Vagina (tissue), 2 donors: ENCODE data around the gene CD320. TPM values are rescaled to one million over a fixed set of nuclear protein-coding genes. Genes with fewer than 3 reads are reported as not detected.
"Not testable (repeated sequence)": the region's sequence is repeated elsewhere in the genome, so short reads cannot be mapped to it uniquely, and the experiment has no call there.

Source experiments
- DNase-seq, 2 donors: peaks; one replicate each; pipeline ENCODE4 v3.0.0-alpha.2; 2017; ENCODE audit errors: extremely low spot score in 2 of 2
- H3K27ac ChIP-seq: fragments of 200-600 bp; sonication (generic); one replicate; pipeline ENCODE4 v1.5.1; 2019
- H3K27me3 ChIP-seq: fragments of 200-600 bp; sonication (generic); one replicate; pipeline ENCODE4 v1.5.1; 2019
- H3K36me3 ChIP-seq, 2 donors: fragments of 200-600 bp; sonication (generic); one replicate each; pipeline ENCODE4 v1.5.1; 2017 to 2019
- H3K4me1 ChIP-seq: fragments of 200-600 bp; sonication (generic); one replicate; pipeline ENCODE4 v1.5.1; 2019
- H3K4me3 ChIP-seq, 2 donors: fragments of 200-600 bp; sonication (generic); 1 replicate in 1 of 2; 2 replicates in 1 of 2; pipeline ENCODE4 v1.5.1; 2016 to 2019
- H3K9me3 ChIP-seq: fragments of 200-600 bp; sonication (generic); one replicate; pipeline ENCODE4 v1.5.1; 2019
- POLR2A ChIP-seq, 2 donors: fragments of 450-650 bp; IDR thresholded peaks; one replicate each; pipeline ENCODE4 v1.6.1; 2017; ENCODE audit warnings: antibody characterized with exemption in 2 of 2, mild to moderate bottlenecking in 2 of 2, moderate library complexity in 2 of 2
- POLR2AphosphoS5 ChIP-seq, 2 donors: sonication (generic); formaldehyde crosslinking; IDR thresholded peaks; one replicate each; pipeline ENCODE4 v1.9.0; 2017; ENCODE audit warnings: antibody characterized with exemption in 2 of 2, mild to moderate bottlenecking in 2 of 2, low read depth in 1 of 2; ENCODE audit not compliant: insufficient read depth in 1 of 2
- intact Hi-C: fragments of 100-400 bp; cut with DNase I; formaldehyde crosslinking; loops from one replicate; pipeline ENCODE4 v1.15.1; 2023
- total RNA-seq: library from RNA; depleted of rRNA; stranded (reverse); fragments of >200 nt; gene quantifications from one replicate; pipeline ENCODE4 v1.2.3, GENCODE V29; 2016
- TF ChIP-seq, protein P1 (sequence below), 3 experiments: fragments of 450-650 bp in 2 of 3; fragments of 200-600 bp in 1 of 3; sonication (generic) in 1 of 3; IDR thresholded peaks; one replicate each; pipeline ENCODE4 v1.5.1; 2017 to 2019; ENCODE audit warnings: antibody characterized with exemption in 3 of 3, mild to moderate bottlenecking in 2 of 3, moderate library complexity in 2 of 3

Gene CD320
- total RNA-seq = 27.3 TPM

DNA sequence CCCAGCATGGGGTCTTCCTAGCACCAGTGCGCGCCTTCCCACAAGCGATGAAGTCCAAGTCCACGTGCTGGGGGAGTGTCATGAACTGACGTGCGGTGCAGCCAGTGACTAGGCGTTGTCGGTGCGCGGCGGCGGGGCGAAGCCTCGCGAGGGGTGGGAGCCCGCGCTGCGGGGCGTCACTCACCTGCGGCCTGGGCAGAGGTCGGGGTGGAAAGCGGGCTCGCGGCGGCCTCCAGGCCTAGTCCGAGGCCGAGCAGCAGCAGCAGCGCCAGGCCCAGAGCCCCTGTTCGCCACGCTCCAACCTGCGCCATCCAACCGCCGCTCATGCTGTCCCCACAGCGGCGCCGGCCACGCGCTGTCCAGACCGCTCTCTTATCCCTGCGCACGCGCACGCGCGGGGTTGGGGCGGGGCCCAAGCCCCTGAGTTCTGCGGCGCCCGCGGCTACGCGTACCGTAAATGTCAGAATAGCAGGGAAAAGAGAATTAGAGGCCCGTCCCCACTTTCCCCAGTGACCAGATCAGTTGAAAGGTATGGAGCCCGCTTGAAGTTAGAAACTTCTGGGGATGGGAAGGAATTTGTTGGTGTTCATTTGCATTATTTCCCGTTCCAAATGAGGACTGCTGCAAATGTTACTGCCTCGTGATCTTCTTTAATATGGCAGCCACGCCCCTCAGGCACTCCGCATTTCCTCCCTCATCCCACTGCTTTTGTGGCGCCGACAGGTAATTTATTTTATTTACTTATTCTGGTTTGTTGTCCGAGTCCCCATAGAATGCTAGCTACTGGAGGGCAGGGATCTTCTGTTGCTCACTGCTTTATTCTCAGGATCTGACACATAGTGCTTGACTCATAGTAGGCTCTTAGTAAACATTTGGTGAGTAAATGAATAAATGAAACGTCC, at the start of gene CD320:
Gene CD320 (minus strand): TSS at position 394 of the 902 bp plus-strand sequence. CDS start 68 bp downstream, at position 326.
- TF ChIP-seq POLR2AphosphoS5 (IDR thresholded peaks at IDR 0.05; ENCODE audit: insufficient read depth in 1 of 2, low read depth in 1 of 2) (peak; percentile 50 to 73), POLR2A (IDR thresholded peaks at IDR 0.05) (peak in 1 of 2 donors; percentile 14)
- TF ChIP-seq, protein P1, sequence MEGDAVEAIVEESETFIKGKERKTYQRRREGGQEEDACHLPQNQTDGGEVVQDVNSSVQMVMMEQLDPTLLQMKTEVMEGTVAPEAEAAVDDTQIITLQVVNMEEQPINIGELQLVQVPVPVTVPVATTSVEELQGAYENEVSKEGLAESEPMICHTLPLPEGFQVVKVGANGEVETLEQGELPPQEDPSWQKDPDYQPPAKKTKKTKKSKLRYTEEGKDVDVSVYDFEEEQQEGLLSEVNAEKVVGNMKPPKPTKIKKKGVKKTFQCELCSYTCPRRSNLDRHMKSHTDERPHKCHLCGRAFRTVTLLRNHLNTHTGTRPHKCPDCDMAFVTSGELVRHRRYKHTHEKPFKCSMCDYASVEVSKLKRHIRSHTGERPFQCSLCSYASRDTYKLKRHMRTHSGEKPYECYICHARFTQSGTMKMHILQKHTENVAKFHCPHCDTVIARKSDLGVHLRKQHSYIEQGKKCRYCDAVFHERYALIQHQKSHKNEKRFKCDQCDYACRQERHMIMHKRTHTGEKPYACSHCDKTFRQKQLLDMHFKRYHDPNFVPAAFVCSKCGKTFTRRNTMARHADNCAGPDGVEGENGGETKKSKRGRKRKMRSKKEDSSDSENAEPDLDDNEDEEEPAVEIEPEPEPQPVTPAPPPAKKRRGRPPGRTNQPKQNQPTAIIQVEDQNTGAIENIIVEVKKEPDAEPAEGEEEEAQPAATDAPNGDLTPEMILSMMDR (IDR thresholded peaks at IDR 0.05) = no peak
- Histone ChIP-seq H3K27ac (peak within 1 kb of the TSS; percentile 66), H3K4me1 (peaks cover 41% of the 10 kb centered on the region), H3K9me3 (no peaks in the 10 kb centered on the region), H3K27me3 (no peaks in the 10 kb centered on the region), H3K36me3 (peaks cover 0 to 28% of the 10 kb centered on the region in 2 donors), H3K4me3 (peak within 1 kb of the TSS; percentile 44 to 68)
- intact Hi-C loops = no loop called here
- DNase-seq = no peak

DNA sequence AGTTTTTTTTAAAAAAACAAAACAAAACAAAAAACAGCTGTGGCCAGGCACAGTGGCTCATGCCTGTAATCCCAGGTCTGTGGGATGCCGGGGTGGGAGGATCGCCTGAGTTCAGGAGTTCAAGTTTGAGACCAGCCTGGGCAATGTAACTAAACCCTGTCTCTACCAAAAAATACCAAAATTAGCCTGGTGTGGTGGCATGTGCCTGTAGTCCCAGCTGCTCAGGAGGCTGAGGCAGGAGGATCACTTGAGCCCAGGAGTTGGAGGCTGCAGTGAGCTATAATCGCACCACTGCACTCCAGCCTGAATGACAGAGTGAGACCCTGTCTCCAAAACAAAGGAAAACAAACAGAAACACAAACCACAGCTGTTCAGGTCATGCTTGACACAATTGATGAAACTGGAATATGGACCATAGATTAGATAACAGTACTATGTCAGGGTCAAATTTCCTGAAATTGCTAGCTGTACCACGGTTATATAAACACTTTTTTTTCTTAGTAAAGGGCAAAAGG, 48.9 kb upstream of the CD320 start:
- DNase-seq = no peak
- peaks cover 19% of the 10 kb centered on the region for H3K4me1 ChIP-seq
- intact Hi-C loops = loop anchor here (5.0 to 10.0 kb wide), 2 partner anchors 35 to 148 kb away; partner anchors contain the start of genes PRAM1 and RAB11B
- no peaks in the 10 kb centered on the region for H3K9me3 ChIP-seq
- no peak overlapping the region for H3K27ac ChIP-seq
- TF ChIP-seq POLR2AphosphoS5 (IDR thresholded peaks at IDR 0.05; ENCODE audit: insufficient read depth in 1 of 2, low read depth in 1 of 2) (no peak), POLR2A (IDR thresholded peaks at IDR 0.05) (no peak)
- TF ChIP-seq, protein P1 (IDR thresholded peaks at IDR 0.05) = no peak
- no peak overlapping the region for H3K4me3 ChIP-seq
- H3K27me3 ChIP-seq = no peaks in the 10 kb centered on the region
- no peaks in the 10 kb centered on the region for H3K36me3 ChIP-seq

GRCh38 chr19:8355631-8356402, 47.7 kb upstream of the CD320 start:
- Histone ChIP-seq H3K9me3 (no peaks in the 10 kb centered on the region), H3K27ac (peak overlapping the region; percentile 3), H3K36me3 (no peaks in the 10 kb centered on the region), H3K27me3 (no peaks in the 10 kb centered on the region), H3K4me3 (no peak overlapping the region), H3K4me1 (peaks cover 9% of the 10 kb centered on the region)
- no peak for DNase-seq
- TF ChIP-seq POLR2A (IDR thresholded peaks at IDR 0.05) (no peak), POLR2AphosphoS5 (IDR thresholded peaks at IDR 0.05; ENCODE audit: insufficient read depth in 1 of 2, low read depth in 1 of 2) (peak in 1 of 2 donors; percentile 51)
- TF ChIP-seq, protein P1 (IDR thresholded peaks at IDR 0.05) = no peak
- intact Hi-C loops = loop anchor here (5.0 to 10.0 kb wide), 2 partner anchors 36 to 149 kb away; partner anchors contain the start of genes PRAM1 and RAB11B

- H3K36me3 ChIP-seq, H3K4me3 ChIP-seq, H3K27me3 ChIP-seq, DNase-seq, H3K27ac ChIP-seq, H3K9me3 ChIP-seq, H3K4me1 ChIP-seq: not testable (repeated sequence)
- intact Hi-C loops = loop anchor here (10.0 kb wide), 1 partner anchor 152 kb away; the partner anchor contains the start of gene PRAM1
Observed at GRCh38 chr19:8352845-8353244, 44.7 kb upstream of the CD320 start.

DNA sequence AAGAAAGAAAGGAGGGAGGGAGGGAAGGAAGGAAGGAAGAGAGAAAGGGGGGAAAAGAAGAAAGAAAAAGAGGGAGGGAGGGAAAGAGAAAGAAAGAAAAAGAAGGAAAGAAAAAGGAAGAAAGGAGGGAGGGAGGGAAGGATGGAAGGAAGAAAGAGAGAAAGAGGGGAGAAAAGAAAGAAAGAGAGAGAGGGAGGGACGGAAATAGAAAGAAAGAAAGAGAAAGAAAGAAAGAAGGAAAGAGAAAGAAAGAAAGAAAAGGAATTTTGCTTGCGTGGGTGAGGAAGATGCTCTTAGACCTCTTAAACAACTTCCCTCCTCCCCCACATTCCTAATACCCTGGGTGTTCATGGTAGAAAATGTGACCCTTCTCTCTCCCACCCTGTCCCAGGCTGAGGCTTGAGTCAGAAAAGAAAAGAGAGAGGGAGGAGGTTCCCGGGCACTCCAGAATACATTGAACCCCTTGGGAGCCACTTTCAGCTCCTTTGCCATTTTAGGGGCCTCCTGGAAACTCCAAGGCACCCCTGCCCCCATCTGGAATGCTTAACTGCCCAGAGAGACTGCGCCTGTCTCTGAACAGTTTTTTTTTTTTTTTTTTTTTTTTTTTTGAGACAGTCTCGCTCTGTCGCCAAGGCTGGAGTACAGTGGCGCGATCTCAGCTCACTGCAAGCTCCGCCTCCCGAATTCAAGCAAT, 44.1 kb upstream of the CD320 start:
- intact Hi-C loops = loop anchor here (10.0 kb wide), 1 partner anchor 153 kb away; the partner anchor contains the start of gene PRAM1
- H3K27me3 ChIP-seq = no peaks in the 10 kb centered on the region
- no peak overlapping the region for H3K27ac ChIP-seq
- H3K4me1 ChIP-seq = peaks cover 9% of the 10 kb centered on the region
- DNase-seq = no peak
- H3K36me3 ChIP-seq = no peaks in the 10 kb centered on the region
- peak overlapping the region in 1 of 2 donors; percentile 16 for H3K4me3 ChIP-seq
- TF ChIP-seq POLR2AphosphoS5 (IDR thresholded peaks at IDR 0.05; ENCODE audit: insufficient read depth in 1 of 2, low read depth in 1 of 2) = no peak
- no peak for TF ChIP-seq POLR2A (IDR thresholded peaks at IDR 0.05)
- TF ChIP-seq, protein P1 (IDR thresholded peaks at IDR 0.05) = no peak
- H3K9me3 ChIP-seq = no peaks in the 10 kb centered on the region

- not testable (repeated sequence) for H3K4me1 ChIP-seq, DNase-seq, H3K36me3 ChIP-seq, H3K27me3 ChIP-seq, H3K27ac ChIP-seq, H3K4me3 ChIP-seq, H3K9me3 ChIP-seq
- intact Hi-C loops = loop anchor here (2.0 to 10.0 kb wide), 2 partner anchors 97 to 155 kb away; partner anchors contain the start of gene PRAM1
Observed at GRCh38 chr19:8349629-8350372, 41.6 kb upstream of the CD320 start.
